ENCODE data around the gene TBX20. TPM values are rescaled to one million over a fixed set of nuclear protein-coding genes. Genes with fewer than 3 reads are reported as not detected.

Gene TBX20
- total RNA-seq (2014; rRNA removed; shearing (Covaris generic); ENCODE audit: low replicate concordance), result not detected in 2 replicates

DNA sequence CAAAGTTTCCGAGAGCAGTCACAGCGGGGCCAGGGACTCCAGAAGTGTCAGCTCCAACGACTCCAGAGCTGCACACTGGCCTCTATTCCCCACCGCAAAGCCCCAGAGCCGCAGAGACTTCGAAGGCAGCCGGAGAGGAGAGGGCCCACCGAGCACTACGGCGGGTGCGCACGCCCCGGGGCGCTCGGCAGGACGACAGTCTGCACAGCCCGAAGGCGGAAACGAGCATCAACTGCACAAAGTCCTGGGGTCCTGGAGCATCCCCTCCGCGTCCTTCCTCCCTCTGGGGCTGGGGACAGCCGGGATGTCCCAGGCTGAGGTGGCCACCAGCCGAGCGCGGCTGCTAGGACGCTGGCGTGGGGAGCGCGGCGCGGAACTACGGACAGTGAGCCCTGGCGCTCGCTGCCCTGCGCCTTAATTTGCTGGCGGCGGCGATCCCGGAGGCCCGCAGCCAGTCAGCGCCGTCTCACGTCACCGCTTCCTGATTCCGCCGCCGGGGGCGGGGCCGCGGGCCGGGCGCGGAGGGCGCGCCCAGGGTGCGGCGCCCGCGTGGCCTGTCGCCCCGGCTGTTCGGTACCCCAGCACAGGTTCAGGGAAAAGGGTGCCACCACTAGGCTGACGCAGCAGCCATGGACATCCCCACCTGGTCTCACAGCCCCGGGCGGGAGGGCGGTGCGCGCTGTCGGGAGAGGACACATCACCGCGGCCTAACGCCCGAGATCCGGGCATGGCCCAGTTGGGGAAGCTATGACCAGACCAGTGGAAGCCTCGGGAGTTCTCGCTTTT, at the start of gene TBX20:
TBX20 (minus strand) TSS at position 391 of the 786 bp plus-strand sequence. CDS start 480 bp downstream, outside the sequence.
- Histone ChIP-seq H3K9me2 (replicated peaks; ENCODE audit: insufficient read depth, low read length) (no peaks in the 10 kb centered on the region), H3K4me2 (ENCODE audit: low read depth, low read length, poor library complexity, severe bottlenecking) (no peak within 1 kb of the TSS), H4K20me1 (ENCODE audit: insufficient read depth, low read depth, low read length) (no peaks in the 10 kb centered on the region), H3K27ac (ENCODE audit: low read length) (no peak within 1 kb of the TSS), H3K4me3 (ENCODE audit: low read length) (no peak within 1 kb of the TSS), H3K9me3 (ENCODE audit: low read length) (no peaks in the 10 kb centered on the region), H3K27me3 (ENCODE audit: low read length) (no peaks in the 10 kb centered on the region), H3K36me3 (ENCODE audit: insufficient read depth, low read length) (no peaks in the 10 kb centered on the region), H3K79me2 (ENCODE audit: low read length) (no peaks in the 10 kb centered on the region), H3K9ac (ENCODE audit: low read length) (no peak within 1 kb of the TSS), H2AFZ (ENCODE audit: low read length) (no peak within 1 kb of the TSS), H3K4me1 (ENCODE audit: low read length) (no peaks in the 10 kb centered on the region)
- no peak for DNase-seq

GRCh38 chr7:35289376-35289775, 35.5 kb upstream of the TBX20 start:
- H3K9ac ChIP-seq (ENCODE audit: low read length), result no peak overlapping the region
- DNase-seq, result no peak
- H3K4me1 ChIP-seq (ENCODE audit: low read length), result no peaks in the 10 kb centered on the region
- H3K36me3 ChIP-seq (ENCODE audit: insufficient read depth, low read length), result no peaks in the 10 kb centered on the region
- H3K4me2 ChIP-seq (ENCODE audit: low read depth, low read length, poor library complexity, severe bottlenecking), result no peak overlapping the region
- H2AFZ ChIP-seq (ENCODE audit: low read length), result no peak overlapping the region
- H3K27ac ChIP-seq (ENCODE audit: low read length), result no peak overlapping the region
- H3K9me3 ChIP-seq (ENCODE audit: low read length), result no peaks in the 10 kb centered on the region
- no peak overlapping the region for H3K4me3 ChIP-seq (ENCODE audit: low read length)
- 0 out of 2 replicates have a peak, but pooled peaks cover 2% of the 10 kb centered on the region for H3K27me3 ChIP-seq (ENCODE audit: low read length)
- no peaks in the 10 kb centered on the region for H4K20me1 ChIP-seq (ENCODE audit: insufficient read depth, low read depth, low read length)
- H3K79me2 ChIP-seq (ENCODE audit: low read length), result no peaks in the 10 kb centered on the region
- no peaks in the 10 kb centered on the region for H3K9me2 ChIP-seq (replicated peaks; ENCODE audit: insufficient read depth, low read length)

GRCh38 chr7:35286986-35287385, 33.1 kb upstream of the TBX20 start:
- H3K9me3 ChIP-seq (ENCODE audit: low read length), result no peaks in the 10 kb centered on the region
- no peaks in the 10 kb centered on the region for H3K9me2 ChIP-seq (replicated peaks; ENCODE audit: insufficient read depth, low read length)
- no peaks in the 10 kb centered on the region for H3K36me3 ChIP-seq (ENCODE audit: insufficient read depth, low read length)
- H3K9ac ChIP-seq (ENCODE audit: low read length), result no peak overlapping the region
- H3K27ac ChIP-seq (ENCODE audit: low read length), result no peak overlapping the region
- H3K79me2 ChIP-seq (ENCODE audit: low read length), result no peaks in the 10 kb centered on the region
- H4K20me1 ChIP-seq (ENCODE audit: insufficient read depth, low read depth, low read length), result no peaks in the 10 kb centered on the region
- no peak overlapping the region for H3K4me3 ChIP-seq (ENCODE audit: low read length)
- no peaks in the 10 kb centered on the region for H3K4me1 ChIP-seq (ENCODE audit: low read length)
- H2AFZ ChIP-seq (ENCODE audit: low read length), result no peak overlapping the region
- no peaks in the 10 kb centered on the region for H3K27me3 ChIP-seq (ENCODE audit: low read length)
- H3K4me2 ChIP-seq (ENCODE audit: low read depth, low read length, poor library complexity, severe bottlenecking), result no peak overlapping the region
- DNase-seq, result no peak

DNA sequence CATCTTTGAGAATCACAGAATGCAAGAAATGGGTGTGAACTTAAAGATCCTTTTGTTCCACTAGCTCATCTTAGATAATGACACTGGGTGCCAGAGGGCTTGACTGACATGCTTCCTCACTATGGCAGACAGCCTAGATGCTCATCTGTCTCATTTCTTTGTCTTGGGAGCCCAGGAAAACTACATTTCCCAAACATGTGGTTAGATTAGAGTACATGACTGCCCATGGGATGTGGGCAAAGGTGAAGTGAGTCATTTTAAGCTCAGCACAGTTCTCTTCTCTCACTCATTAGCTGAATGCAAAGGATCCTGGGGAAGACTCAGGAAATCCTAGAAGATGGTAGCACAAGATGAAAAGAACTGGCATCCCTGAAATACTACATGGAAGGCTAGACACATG, 32.5 kb upstream of the TBX20 start:
- Histone ChIP-seq H3K79me2 (ENCODE audit: low read length) (no peaks in the 10 kb centered on the region), H3K27me3 (ENCODE audit: low read length) (no peaks in the 10 kb centered on the region; the same call in 1 of the 2 replicates), H2AFZ (ENCODE audit: low read length) (no peak overlapping the region), H3K4me3 (ENCODE audit: low read length) (no peak overlapping the region), H3K4me1 (ENCODE audit: low read length) (no peaks in the 10 kb centered on the region), H4K20me1 (ENCODE audit: insufficient read depth, low read depth, low read length) (no peaks in the 10 kb centered on the region), H3K9me3 (ENCODE audit: low read length) (no peaks in the 10 kb centered on the region), H3K36me3 (ENCODE audit: insufficient read depth, low read length) (no peaks in the 10 kb centered on the region), H3K9ac (ENCODE audit: low read length) (no peak overlapping the region), H3K27ac (ENCODE audit: low read length) (no peak overlapping the region), H3K4me2 (ENCODE audit: low read depth, low read length, poor library complexity, severe bottlenecking) (no peak overlapping the region), H3K9me2 (replicated peaks; ENCODE audit: insufficient read depth, low read length) (no peaks in the 10 kb centered on the region)
- DNase-seq, result no peak

GRCh38 chr7:35285799-35286198, 31.9 kb upstream of the TBX20 start:
- no peaks in the 10 kb centered on the region for H4K20me1 ChIP-seq (ENCODE audit: insufficient read depth, low read depth, low read length)
- no peak overlapping the region for H3K4me2 ChIP-seq (ENCODE audit: low read depth, low read length, poor library complexity, severe bottlenecking)
- H3K36me3 ChIP-seq (ENCODE audit: insufficient read depth, low read length), result no peaks in the 10 kb centered on the region
- H3K9me3 ChIP-seq (ENCODE audit: low read length), result no peaks in the 10 kb centered on the region
- H3K79me2 ChIP-seq (ENCODE audit: low read length), result no peaks in the 10 kb centered on the region
- DNase-seq, result no peak
- H3K4me1 ChIP-seq (ENCODE audit: low read length), result no peaks in the 10 kb centered on the region
- no peak overlapping the region for H2AFZ ChIP-seq (ENCODE audit: low read length)
- H3K27me3 ChIP-seq (ENCODE audit: low read length), result no peaks in the 10 kb centered on the region; the same call in 1 of the 2 replicates
- no peak overlapping the region for H3K9ac ChIP-seq (ENCODE audit: low read length)
- H3K4me3 ChIP-seq (ENCODE audit: low read length), result no peak overlapping the region
- no peak overlapping the region for H3K27ac ChIP-seq (ENCODE audit: low read length)
- H3K9me2 ChIP-seq (replicated peaks; ENCODE audit: insufficient read depth, low read length), result no peaks in the 10 kb centered on the region

- Histone ChIP-seq H3K27me3 (ENCODE audit: low read length) (no peaks in the 10 kb centered on the region; the same call in none of the 2 replicates), H4K20me1 (ENCODE audit: insufficient read depth, low read depth, low read length) (no peaks in the 10 kb centered on the region), H3K9me2 (replicated peaks; ENCODE audit: insufficient read depth, low read length) (no peaks in the 10 kb centered on the region), H3K27ac (ENCODE audit: low read length) (no peak overlapping the region), H3K9ac (ENCODE audit: low read length) (no peak overlapping the region), H3K4me2 (ENCODE audit: low read depth, low read length, poor library complexity, severe bottlenecking) (no peak overlapping the region), H2AFZ (ENCODE audit: low read length) (no peak overlapping the region), H3K79me2 (ENCODE audit: low read length) (no peaks in the 10 kb centered on the region), H3K9me3 (ENCODE audit: low read length) (no peaks in the 10 kb centered on the region), H3K36me3 (ENCODE audit: insufficient read depth, low read length) (no peaks in the 10 kb centered on the region), H3K4me3 (ENCODE audit: low read length) (no peak overlapping the region), H3K4me1 (ENCODE audit: low read length) (no peaks in the 10 kb centered on the region)
- DNase-seq, result no peak
Measured at GRCh38 chr7:35280902-35281301, 27.0 kb upstream of the TBX20 start.

- Histone ChIP-seq H4K20me1 (ENCODE audit: insufficient read depth, low read depth, low read length) (no peaks in the 10 kb centered on the region), H3K27me3 (ENCODE audit: low read length) (no peaks in the 10 kb centered on the region; the same call in none of the 2 replicates), H3K9me2 (replicated peaks; ENCODE audit: insufficient read depth, low read length) (no peaks in the 10 kb centered on the region), H3K4me1 (ENCODE audit: low read length) (no peaks in the 10 kb centered on the region), H3K9me3 (ENCODE audit: low read length) (no peaks in the 10 kb centered on the region), H3K4me3 (ENCODE audit: low read length) (no peak overlapping the region), H3K79me2 (ENCODE audit: low read length) (no peaks in the 10 kb centered on the region), H3K36me3 (ENCODE audit: insufficient read depth, low read length) (no peaks in the 10 kb centered on the region), H3K9ac (ENCODE audit: low read length) (no peak overlapping the region), H3K4me2 (ENCODE audit: low read depth, low read length, poor library complexity, severe bottlenecking) (no peak overlapping the region), H3K27ac (ENCODE audit: low read length) (no peak overlapping the region), H2AFZ (ENCODE audit: low read length) (no peak overlapping the region)
- no peak for DNase-seq
Measured at GRCh38 chr7:35277359-35277758, 23.5 kb upstream of the TBX20 start.

- no peaks in the 10 kb centered on the region for H3K9me3 ChIP-seq (ENCODE audit: low read length)
- no peak for DNase-seq
- no peak overlapping the region for H2AFZ ChIP-seq (ENCODE audit: low read length)
- H3K27me3 ChIP-seq (ENCODE audit: low read length), result no peaks in the 10 kb centered on the region; the same call in 1 of the 2 replicates
- no peaks in the 10 kb centered on the region for H4K20me1 ChIP-seq (ENCODE audit: insufficient read depth, low read depth, low read length)
- no peaks in the 10 kb centered on the region for H3K36me3 ChIP-seq (ENCODE audit: insufficient read depth, low read length)
- H3K4me3 ChIP-seq (ENCODE audit: low read length), result no peak overlapping the region
- no peak overlapping the region for H3K4me2 ChIP-seq (ENCODE audit: low read depth, low read length, poor library complexity, severe bottlenecking)
- no peaks in the 10 kb centered on the region for H3K4me1 ChIP-seq (ENCODE audit: low read length)
- H3K79me2 ChIP-seq (ENCODE audit: low read length), result no peaks in the 10 kb centered on the region
- H3K9ac ChIP-seq (ENCODE audit: low read length), result no peak overlapping the region
- no peak overlapping the region for H3K27ac ChIP-seq (ENCODE audit: low read length)
- H3K9me2 ChIP-seq (replicated peaks; ENCODE audit: insufficient read depth, low read length), result no peaks in the 10 kb centered on the region
Measured at GRCh38 chr7:35272246-35272645, 18.3 kb upstream of the TBX20 start.
